Prostate gland (tissue), 2 donors: Measurements from ENCODE around the gene CDC34.

Source experiments
- POLR2A ChIP-seq: fragments of 450-650 bp; IDR thresholded peaks from one replicate; pipeline ENCODE4 v1.6.1; 2016; ENCODE audit warnings: antibody characterized with exemption, mild to moderate bottlenecking
- TF ChIP-seq, protein P1 (sequence below), 4 experiments: fragments of 200-600 bp in 2 of 4; fragments of 450-650 bp in 2 of 4; sonication (generic) in 2 of 4; IDR thresholded peaks; 1 replicate in 3 of 4; 2 replicates in 1 of 4; pipeline ENCODE4 v1.5.1; 2016 to 2019; ENCODE audit warnings: antibody characterized with exemption in 4 of 4, mild to moderate bottlenecking in 2 of 4, moderate library complexity in 2 of 4

- TF ChIP-seq, protein P1, sequence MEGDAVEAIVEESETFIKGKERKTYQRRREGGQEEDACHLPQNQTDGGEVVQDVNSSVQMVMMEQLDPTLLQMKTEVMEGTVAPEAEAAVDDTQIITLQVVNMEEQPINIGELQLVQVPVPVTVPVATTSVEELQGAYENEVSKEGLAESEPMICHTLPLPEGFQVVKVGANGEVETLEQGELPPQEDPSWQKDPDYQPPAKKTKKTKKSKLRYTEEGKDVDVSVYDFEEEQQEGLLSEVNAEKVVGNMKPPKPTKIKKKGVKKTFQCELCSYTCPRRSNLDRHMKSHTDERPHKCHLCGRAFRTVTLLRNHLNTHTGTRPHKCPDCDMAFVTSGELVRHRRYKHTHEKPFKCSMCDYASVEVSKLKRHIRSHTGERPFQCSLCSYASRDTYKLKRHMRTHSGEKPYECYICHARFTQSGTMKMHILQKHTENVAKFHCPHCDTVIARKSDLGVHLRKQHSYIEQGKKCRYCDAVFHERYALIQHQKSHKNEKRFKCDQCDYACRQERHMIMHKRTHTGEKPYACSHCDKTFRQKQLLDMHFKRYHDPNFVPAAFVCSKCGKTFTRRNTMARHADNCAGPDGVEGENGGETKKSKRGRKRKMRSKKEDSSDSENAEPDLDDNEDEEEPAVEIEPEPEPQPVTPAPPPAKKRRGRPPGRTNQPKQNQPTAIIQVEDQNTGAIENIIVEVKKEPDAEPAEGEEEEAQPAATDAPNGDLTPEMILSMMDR (IDR thresholded peaks at IDR 0.05) = no peak
- no peak for TF ChIP-seq POLR2A
Measured at GRCh38 chr19:590750-591098, 59.2 kb downstream of the CDC34 start.
